Mammary epithelial cell (primary cell): ENCODE results near the gene CHTF8.

Experiments
- EZH2 ChIP-seq: IDR thresholded peaks from 2 replicates; pipeline ENCODE4 v1.6.1; 2012; ENCODE audit warnings: low read length, inconsistent platforms, borderline replicate concordance
- TF ChIP-seq, protein P1 (sequence below), 2 donors: IDR thresholded peaks in 1 of 2; conservative IDR thresholded peaks in 1 of 2; 2 replicates each; pipeline ENCODE4 v1.5.1; 2011 to 2012; ENCODE audit warnings: inconsistent platforms in 2 of 2, low read length in 2 of 2, mild to moderate bottlenecking in 2 of 2, control low read depth in 1 of 2, low read depth in 1 of 2; ENCODE audit not compliant: insufficient read depth in 1 of 2; ENCODE audit errors: extremely low read depth in 1 of 2

DNA sequence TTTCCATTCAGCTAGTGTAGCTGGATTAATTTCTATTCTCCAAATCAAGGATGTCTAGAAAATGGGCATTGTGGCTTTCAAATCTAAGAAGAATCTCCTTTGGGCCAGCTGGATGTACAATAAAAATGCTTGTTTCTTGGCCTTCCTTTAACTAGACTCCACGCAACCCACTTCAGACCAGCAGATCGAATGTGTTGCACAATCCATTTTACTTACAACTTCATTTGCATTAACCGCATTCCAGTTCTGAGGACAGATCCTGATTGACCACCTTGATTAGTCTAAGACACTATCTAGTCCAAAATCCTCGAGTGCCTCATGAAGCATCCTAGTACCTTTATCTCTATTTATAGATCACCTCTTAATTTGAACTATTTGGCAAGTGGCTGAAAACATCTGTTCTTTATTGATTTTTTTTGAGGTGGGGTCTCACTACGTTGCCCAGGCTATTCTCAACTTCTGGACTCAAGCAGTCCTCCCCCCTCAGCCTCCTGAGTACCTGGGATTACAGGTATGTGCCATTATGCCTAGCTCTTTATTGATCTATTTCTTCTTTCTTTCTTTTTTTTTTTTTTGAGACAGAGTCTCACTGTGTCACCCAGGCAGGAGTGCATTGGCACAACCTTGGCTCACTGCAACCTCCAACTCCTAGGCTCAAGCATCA lies 47.2 kb downstream of the CHTF8 start:
- TF ChIP-seq, protein P1, sequence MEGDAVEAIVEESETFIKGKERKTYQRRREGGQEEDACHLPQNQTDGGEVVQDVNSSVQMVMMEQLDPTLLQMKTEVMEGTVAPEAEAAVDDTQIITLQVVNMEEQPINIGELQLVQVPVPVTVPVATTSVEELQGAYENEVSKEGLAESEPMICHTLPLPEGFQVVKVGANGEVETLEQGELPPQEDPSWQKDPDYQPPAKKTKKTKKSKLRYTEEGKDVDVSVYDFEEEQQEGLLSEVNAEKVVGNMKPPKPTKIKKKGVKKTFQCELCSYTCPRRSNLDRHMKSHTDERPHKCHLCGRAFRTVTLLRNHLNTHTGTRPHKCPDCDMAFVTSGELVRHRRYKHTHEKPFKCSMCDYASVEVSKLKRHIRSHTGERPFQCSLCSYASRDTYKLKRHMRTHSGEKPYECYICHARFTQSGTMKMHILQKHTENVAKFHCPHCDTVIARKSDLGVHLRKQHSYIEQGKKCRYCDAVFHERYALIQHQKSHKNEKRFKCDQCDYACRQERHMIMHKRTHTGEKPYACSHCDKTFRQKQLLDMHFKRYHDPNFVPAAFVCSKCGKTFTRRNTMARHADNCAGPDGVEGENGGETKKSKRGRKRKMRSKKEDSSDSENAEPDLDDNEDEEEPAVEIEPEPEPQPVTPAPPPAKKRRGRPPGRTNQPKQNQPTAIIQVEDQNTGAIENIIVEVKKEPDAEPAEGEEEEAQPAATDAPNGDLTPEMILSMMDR (conservative IDR thresholded peaks at IDR 0.05 in 1 of 2, IDR thresholded peaks at IDR 0.05 in 1 of 2; ENCODE audit: extremely low read depth in 1 of 2, insufficient read depth in 1 of 2, low read depth in 1 of 2, low read length in 2 of 2) = no peak
- no peak for TF ChIP-seq EZH2
